Thoracic aorta (tissue), 2 donors: ENCODE data around the gene EPC2. TPM values are rescaled to one million over a fixed set of nuclear protein-coding genes. Genes with fewer than 3 reads are reported as not detected.

ENCODE experiments used
- ATAC-seq: fragments of 150-250 bp; one replicate; pipeline ENCODE4 v1.8.0; 2017; ENCODE audit warnings: low read depth; ENCODE audit not compliant: insufficient number of reproducible peaks, low FRiP score
- DNase-seq: peaks from one replicate; pipeline ENCODE4 v3.0.0-alpha.2; 2020; ENCODE audit warnings: low spot score
- H3K27ac ChIP-seq, 2 donors: fragments of 200-600 bp; sonication (generic); 1 replicate in 1 of 2; 2 replicates in 1 of 2; pipeline ENCODE4 v1.5.1; 2016; ENCODE audit warnings: mild to moderate bottlenecking in 2 of 2, moderate library complexity in 2 of 2
- H3K27me3 ChIP-seq: fragments of 200-600 bp; sonication (generic); replicated peaks from 2 replicates; pipeline ENCODE4 v1.6.0; 2016; ENCODE audit warnings: mild to moderate bottlenecking; ENCODE audit not compliant: insufficient read depth
- H3K36me3 ChIP-seq: fragments of 200-600 bp; sonication (generic); one replicate; pipeline ENCODE4 v1.5.1; 2016
- H3K4me1 ChIP-seq, 2 donors: fragments of 200-600 bp; sonication (generic); 1 replicate in 1 of 2; 2 replicates in 1 of 2; pipeline versions ENCODE4 v1.5.1 to v1.6.0; 2016; ENCODE audit warnings: low read depth in 2 of 2, mild to moderate bottlenecking in 1 of 2; ENCODE audit not compliant: control insufficient read depth in 1 of 2
- H3K4me3 ChIP-seq: fragments of 200-600 bp; sonication (generic); 2 replicates; pipeline ENCODE4 v1.5.1; 2016; ENCODE audit warnings: mild to moderate bottlenecking
- H3K9me3 ChIP-seq: fragments of 200-600 bp; sonication (generic); 2 replicates; pipeline ENCODE4 v1.5.1; 2016
- total RNA-seq, 2 donors: library from RNA; depleted of rRNA; stranded (reverse); fragments of >200 nt; gene quantifications; one replicate each; pipeline versions ENCODE4 v1.1.0 to v1.2.3, GENCODE V29; 2016
- TF ChIP-seq, protein P1 (sequence below): fragments of 200-600 bp; sonication (generic); IDR thresholded peaks from one replicate; pipeline ENCODE4 v1.5.1; 2019; ENCODE audit warnings: antibody characterized with exemption

The EPC2 gene
- total RNA-seq, 2 donors from 2014 or later = 32.0 to 37.8 TPM

GRCh38 chr2:148828941-148829340 is 184.4 kb downstream of the EPC2 start:
- no peaks in the 10 kb centered on the region for H3K4me1 ChIP-seq
- H3K9me3 ChIP-seq = peaks cover 3% of the 10 kb centered on the region
- H3K27me3 ChIP-seq = no peaks in the 10 kb centered on the region
- H3K4me3 ChIP-seq = no peak overlapping the region
- H3K36me3 ChIP-seq = no peaks in the 10 kb centered on the region
- no peak overlapping the region for H3K27ac ChIP-seq
- ATAC-seq (no peak), DNase-seq (no peak)
- TF ChIP-seq, protein P1, sequence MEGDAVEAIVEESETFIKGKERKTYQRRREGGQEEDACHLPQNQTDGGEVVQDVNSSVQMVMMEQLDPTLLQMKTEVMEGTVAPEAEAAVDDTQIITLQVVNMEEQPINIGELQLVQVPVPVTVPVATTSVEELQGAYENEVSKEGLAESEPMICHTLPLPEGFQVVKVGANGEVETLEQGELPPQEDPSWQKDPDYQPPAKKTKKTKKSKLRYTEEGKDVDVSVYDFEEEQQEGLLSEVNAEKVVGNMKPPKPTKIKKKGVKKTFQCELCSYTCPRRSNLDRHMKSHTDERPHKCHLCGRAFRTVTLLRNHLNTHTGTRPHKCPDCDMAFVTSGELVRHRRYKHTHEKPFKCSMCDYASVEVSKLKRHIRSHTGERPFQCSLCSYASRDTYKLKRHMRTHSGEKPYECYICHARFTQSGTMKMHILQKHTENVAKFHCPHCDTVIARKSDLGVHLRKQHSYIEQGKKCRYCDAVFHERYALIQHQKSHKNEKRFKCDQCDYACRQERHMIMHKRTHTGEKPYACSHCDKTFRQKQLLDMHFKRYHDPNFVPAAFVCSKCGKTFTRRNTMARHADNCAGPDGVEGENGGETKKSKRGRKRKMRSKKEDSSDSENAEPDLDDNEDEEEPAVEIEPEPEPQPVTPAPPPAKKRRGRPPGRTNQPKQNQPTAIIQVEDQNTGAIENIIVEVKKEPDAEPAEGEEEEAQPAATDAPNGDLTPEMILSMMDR = no peak

- ATAC-seq = no peak
- no peaks in the 10 kb centered on the region for H3K27me3 ChIP-seq
These were observed 185.1 kb downstream of the EPC2 start for GRCh38 chr2:148829618-148830017.

GRCh38 chr2:148832637-148833036 is 188.1 kb downstream of the EPC2 start:
- Histone ChIP-seq H3K27me3 (no peaks in the 10 kb centered on the region), H3K36me3 (no peaks in the 10 kb centered on the region), H3K9me3 (peaks cover 2% of the 10 kb centered on the region), H3K4me1 (no peaks in the 10 kb centered on the region), H3K4me3 (no peak overlapping the region), H3K27ac (no peak overlapping the region)
- ATAC-seq (no peak), DNase-seq (no peak)
- TF ChIP-seq, protein P1 = no peak

More at GRCh38 chr2:148829618-148830017, 185.1 kb downstream of the EPC2 start:
- H3K36me3 ChIP-seq = no peaks in the 10 kb centered on the region
- no peaks in the 10 kb centered on the region for H3K4me1 ChIP-seq
- H3K4me3 ChIP-seq = no peak overlapping the region
- H3K9me3 ChIP-seq = peaks cover 3% of the 10 kb centered on the region
- H3K27ac ChIP-seq = no peak overlapping the region
- no peak for DNase-seq
- TF ChIP-seq, protein P1 = no peak

Other genes starting within 250 kb of the EPC2 start
- gene KIF5C, start 230.5 kb downstream of the EPC2 start, total RNA-seq = 1 to 10 TPM; 4.5 to 7.3 TPM